ENCODE data around the gene UBTD1.

- TF ChIP-seq CTCF (conservative IDR thresholded peaks at IDR 0.05 in 1 of 2, IDR thresholded peaks at IDR 0.05 in 1 of 2; ENCODE audit: extremely low read depth in 1 of 2, insufficient read depth in 1 of 2, low read depth in 1 of 2, low read length in 2 of 2) (peak; percentile 40 to 59), EZH2 (IDR thresholded peaks at IDR 0.05; ENCODE audit: borderline replicate concordance, low read length) (no peak)
Measured at GRCh38 chr10:97612386-97612785, 113.7 kb downstream of the UBTD1 start.

Measured in mammary epithelial cell (primary cell).